Hepatocyte (in vitro differentiated cells): Measurements from ENCODE around the gene PCDHGA6.

Experiments used
- CTCF ChIP-seq: fragments of 200-600 bp; sonication (generic); IDR thresholded peaks from 2 replicates; pipeline ENCODE4 v1.5.1; 2016; ENCODE audit warnings: antibody characterized with exemption, mild to moderate bottlenecking; ENCODE audit not compliant: poor library complexity
- EZH2 ChIP-seq: fragments of 200-600 bp; sonication (generic); IDR thresholded peaks from 2 replicates; pipeline ENCODE4 v1.6.1; 2016; ENCODE audit warnings: antibody characterized with exemption, mild to moderate bottlenecking, borderline replicate concordance
- EZH2phosphoT487 ChIP-seq: fragments of 200-600 bp; sonication (generic); IDR thresholded peaks from one replicate; pipeline ENCODE4 v1.6.1; 2018; ENCODE audit warnings: antibody characterized with exemption, mild to moderate bottlenecking, low read depth, moderate library complexity; ENCODE audit not compliant: unreplicated experiment, severe bottlenecking

DNA sequence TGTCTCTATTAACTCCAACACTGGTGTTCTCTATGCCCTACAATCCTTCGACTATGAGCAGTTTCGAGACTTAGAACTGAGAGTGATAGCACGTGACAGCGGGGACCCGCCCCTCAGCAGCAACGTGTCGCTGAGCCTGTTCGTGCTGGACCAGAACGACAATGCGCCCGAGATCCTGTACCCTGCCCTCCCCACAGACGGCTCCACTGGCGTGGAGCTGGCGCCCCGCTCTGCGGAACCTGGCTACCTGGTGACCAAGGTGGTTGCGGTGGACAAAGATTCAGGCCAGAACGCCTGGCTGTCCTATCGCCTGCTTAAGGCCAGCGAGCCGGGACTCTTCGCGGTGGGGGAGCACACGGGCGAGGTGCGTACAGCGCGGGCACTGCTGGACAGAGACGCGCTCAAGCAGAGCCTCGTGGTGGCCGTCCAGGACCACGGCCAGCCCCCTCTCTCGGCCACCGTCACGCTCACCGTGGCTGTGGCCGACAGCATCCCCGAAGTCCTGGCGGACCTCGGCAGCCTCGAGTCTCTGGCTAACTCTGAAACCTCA is 49.1 kb downstream of the PCDHGA6 start:
- TF ChIP-seq EZH2phosphoT487 (no peak), EZH2 (no peak), CTCF (no peak)
